ENCODE data around the gene MEG3. TPM values are rescaled to one million over a fixed set of nuclear protein-coding genes. Genes with fewer than 3 reads are reported as not detected.

The MEG3 gene
- total RNA-seq, 4 donors from 2014 or later: 101 to 177 (median 167) TPM

GRCh38 chr14:100900837-100901390 lies 75.0 kb downstream of the MEG3 start:
- H3K27me3 ChIP-seq: peaks cover 0 to 61% of the 10 kb centered on the region in 2 donors

GRCh38 chr14:100901391-100902183 lies 75.7 kb downstream of the MEG3 start:
- H3K4me1 ChIP-seq: peaks cover 0 to 40% (median 12%) of the 10 kb centered on the region in 4 donors
- H3K9me3 ChIP-seq: peaks cover 0 to 7% (median 0%) of the 10 kb centered on the region in 4 donors
- TF ChIP-seq EP300 (IDR thresholded peaks at IDR 0.05) (no peak), CTCF (IDR thresholded peaks at IDR 0.05) (no peak), POLR2A (IDR thresholded peaks at IDR 0.05) (no peak)
- whole genome bisulfite sequencing, 2 donors: 85 to 95% methylated on average over 9 to 12 of the region's 12 CpGs
- no peak overlapping the region for H3K4me3 ChIP-seq
- peaks cover 0 to 61% of the 10 kb centered on the region in 2 donors for H3K27me3 ChIP-seq
- no peak for DNase-seq (ENCODE audit: low spot score in 2 of 2)
- no peak overlapping the region for H3K27ac ChIP-seq
- H3K36me3 ChIP-seq: no peaks in the 10 kb centered on the region

More at GRCh38 chr14:100900837-100901390, 75.0 kb downstream of the MEG3 start:
- TF ChIP-seq CTCF (IDR thresholded peaks at IDR 0.05): no peak
- TF ChIP-seq EP300 (IDR thresholded peaks at IDR 0.05): no peak
- TF ChIP-seq POLR2A (IDR thresholded peaks at IDR 0.05): no peak
- no peak overlapping the region for H3K4me3 ChIP-seq
- DNase-seq (ENCODE audit: low spot score in 2 of 2): no peak
- H3K9me3 ChIP-seq: peaks cover 0 to 7% (median 0%) of the 10 kb centered on the region in 4 donors
- no peak overlapping the region for H3K27ac ChIP-seq
- H3K36me3 ChIP-seq: no peaks in the 10 kb centered on the region
- peaks cover 0 to 40% (median 12%) of the 10 kb centered on the region in 4 donors for H3K4me1 ChIP-seq
- 56 to 66% methylated on average over 8 to 15 of the region's 15 CpGs for WGBS, 2 donors

- H3K36me3 ChIP-seq: peaks cover 0 to 3% (median 0%) of the 10 kb centered on the region in 3 donors
- DNase-seq (ENCODE audit: low spot score in 2 of 2): no peak
- 70 to 72% methylated on average over 18 of the region's 18 CpGs for WGBS, 2 donors
- H3K4me1 ChIP-seq: peaks cover 0 to 40% (median 12%) of the 10 kb centered on the region in 4 donors
- peaks cover 0 to 66% of the 10 kb centered on the region in 2 donors for H3K27me3 ChIP-seq
- peaks cover 0 to 7% (median 0%) of the 10 kb centered on the region in 4 donors for H3K9me3 ChIP-seq
- TF ChIP-seq POLR2A (IDR thresholded peaks at IDR 0.05) (no peak), CTCF (IDR thresholded peaks at IDR 0.05) (no peak), EP300 (IDR thresholded peaks at IDR 0.05) (no peak)
- H3K4me3 ChIP-seq: no peak overlapping the region
- no peak overlapping the region for H3K27ac ChIP-seq
Measured at GRCh38 chr14:100902295-100903133, 76.6 kb downstream of the MEG3 start.

GRCh38 chr14:100903134-100903468 lies 77.2 kb downstream of the MEG3 start:
- peaks cover 0 to 40% (median 12%) of the 10 kb centered on the region in 4 donors for H3K4me1 ChIP-seq
- H3K36me3 ChIP-seq: peaks cover 0 to 3% (median 0%) of the 10 kb centered on the region in 3 donors
- WGBS, 2 donors: 69 to 84% methylated on average over 9 of the region's 10 CpGs
- H3K9me3 ChIP-seq: peaks cover 0 to 7% (median 0%) of the 10 kb centered on the region in 4 donors
- H3K4me3 ChIP-seq: no peak overlapping the region
- no peak for DNase-seq (ENCODE audit: low spot score in 2 of 2)
- no peak for TF ChIP-seq CTCF (IDR thresholded peaks at IDR 0.05)
- no peak for TF ChIP-seq EP300 (IDR thresholded peaks at IDR 0.05)
- no peak for TF ChIP-seq POLR2A (IDR thresholded peaks at IDR 0.05)
- H3K27ac ChIP-seq: no peak overlapping the region
- H3K27me3 ChIP-seq: peaks cover 0 to 66% of the 10 kb centered on the region in 2 donors

All from tibial nerve (tissue), 4 donors.